HepG2 (cell line): ENCODE measurements around the gene GABRG3.

Experiments used
- CEBPB ChIP-seq: IDR thresholded peaks from 2 replicates; pipeline ENCODE4 v1.6.1; 2011; ENCODE audit warnings: low read depth, low read length, improper control_type of control experiment, borderline replicate concordance
- CREB1 ChIP-seq, 2 experiments: fragments of 450-650 bp in 1 of 2; IDR thresholded peaks; 2 replicates each; pipeline ENCODE4 v1.6.1; 2016 to 2017; ENCODE audit warnings: control low read depth in 1 of 2, mild to moderate bottlenecking in 1 of 2, missing compliant biosample characterization in 1 of 2, missing genetic modification characterization in 1 of 2
- CTCF ChIP-seq: sonication (generic); formaldehyde crosslinking; IDR thresholded peaks from 2 replicates; pipeline ENCODE4 v1.5.0; 2020; ENCODE audit warnings: mild to moderate bottlenecking, missing genetic modification reagents, moderate library complexity
- KLF13 ChIP-seq: sonication (generic); formaldehyde crosslinking; IDR thresholded peaks from 2 replicates; pipeline ENCODE4 v1.4.0; 2020; ENCODE audit warnings: mild to moderate bottlenecking, missing genetic modification reagents
- NFIC ChIP-seq: IDR thresholded peaks from 2 replicates; pipeline ENCODE4 v1.6.1; 2012; ENCODE audit warnings: mild to moderate bottlenecking, low read length, inconsistent platforms
- RFX5 ChIP-seq: IDR thresholded peaks from 2 replicates; pipeline ENCODE4 v1.6.1; 2011; ENCODE audit warnings: low read depth, low read length, improper control_type of control experiment
- ZFP41 ChIP-seq: sonication (generic); formaldehyde crosslinking; IDR thresholded peaks from 2 replicates; pipeline ENCODE4 v1.4.0; 2020; ENCODE audit warnings: mild to moderate bottlenecking, missing genetic modification reagents, borderline replicate concordance
- ZNF367 ChIP-seq: sonication (generic); formaldehyde crosslinking; IDR thresholded peaks from 2 replicates; pipeline ENCODE4 v1.4.0; 2020; ENCODE audit warnings: missing genetic modification reagents, borderline replicate concordance

- no peak for TF ChIP-seq NFIC
- no peak for TF ChIP-seq CTCF
- no peak for TF ChIP-seq KLF13 (CRISPR knock-in tag)
- TF ChIP-seq RFX5 = no peak
- no peak for TF ChIP-seq CEBPB
- no peak for TF ChIP-seq ZFP41 (CRISPR knock-in tag)
- TF ChIP-seq CREB1 (IDR thresholded peaks at IDR 0.05) = no peak
- TF ChIP-seq CREB1 (CRISPR knock-in tag; IDR thresholded peaks at IDR 0.05) = no peak
- TF ChIP-seq ZNF367 (CRISPR knock-in tag) = no peak
Measured at GRCh38 chr15:27574541-27575054, 603.6 kb downstream of the GABRG3 start.
